Neuronal stem cell (in vitro differentiated cells): ENCODE results near the gene RNLS.

Source experiments
- DNase-seq: peaks from one replicate; pipeline ENCODE4 v3.0.0-alpha.2; 2013; ENCODE audit warnings: low spot score
- H2AFZ ChIP-seq: one replicate; pipeline ENCODE4 v1.6.1; 2013; ENCODE audit warnings: mild to moderate bottlenecking, low read length, inconsistent platforms
- H2AK5ac ChIP-seq: 2 replicates; pipeline ENCODE4 v1.6.1; 2013; ENCODE audit warnings: low read depth, mild to moderate bottlenecking, inconsistent platforms, low read length, moderate library complexity, mixed read lengths
- H2BK120ac ChIP-seq: 2 replicates; pipeline ENCODE4 v1.6.1; 2013; ENCODE audit warnings: low read depth, mild to moderate bottlenecking, inconsistent platforms, low read length, moderate library complexity, mixed read lengths
- H2BK12ac ChIP-seq: one replicate; pipeline ENCODE4 v1.6.1; 2013; ENCODE audit warnings: low read length, inconsistent platforms
- H2BK15ac ChIP-seq: 2 replicates; pipeline ENCODE4 v1.6.1; 2013; ENCODE audit warnings: mild to moderate bottlenecking, low read length, inconsistent platforms, mixed read lengths
- H2BK5ac ChIP-seq: one replicate; pipeline ENCODE4 v1.6.1; 2013; ENCODE audit warnings: inconsistent platforms, mild to moderate bottlenecking, low read length, moderate library complexity
- H3K14ac ChIP-seq: one replicate; pipeline ENCODE4 v1.6.1; 2013; ENCODE audit warnings: low read length, inconsistent platforms
- H3K18ac ChIP-seq: 2 replicates; pipeline ENCODE4 v1.6.1; 2013; ENCODE audit warnings: low read length, inconsistent platforms
- H3K23ac ChIP-seq: 2 replicates; pipeline ENCODE4 v1.6.1; 2013; ENCODE audit warnings: low read depth, mild to moderate bottlenecking, mixed read lengths, low read length, inconsistent platforms; ENCODE audit not compliant: poor library complexity
- H3K27ac ChIP-seq: replicated peaks from 3 replicates; pipeline ENCODE4 v1.5.1; 2013; ENCODE audit warnings: low read length, inconsistent platforms
- H3K27me3 ChIP-seq, 3 experiments: 2 replicates each; pipeline ENCODE4 v1.6.1; 2013; ENCODE audit warnings: low read length in 3 of 3, mild to moderate bottlenecking in 2 of 3, inconsistent platforms in 1 of 3, low read depth in 1 of 3, mixed read lengths in 1 of 3, moderate library complexity in 1 of 3; ENCODE audit not compliant: control insufficient read depth in 3 of 3, insufficient read depth in 3 of 3
- H3K36me3 ChIP-seq, 2 donors: replicated peaks in 1 of 2; 2 replicates each; pipeline ENCODE4 v1.6.1; 2013; ENCODE audit warnings: low read length in 2 of 2; ENCODE audit not compliant: control insufficient read depth in 2 of 2, insufficient read depth in 2 of 2
- H3K4ac ChIP-seq: 2 replicates; pipeline ENCODE4 v1.6.1; 2013; ENCODE audit warnings: inconsistent platforms, mild to moderate bottlenecking, low read length, moderate library complexity
- H3K4me1 ChIP-seq, 2 donors: 1 replicate in 1 of 2; 2 replicates in 1 of 2; pipeline ENCODE4 v1.6.1; 2013; ENCODE audit warnings: low read length in 2 of 2, low read depth in 1 of 2; ENCODE audit not compliant: control insufficient read depth in 2 of 2, insufficient read depth in 1 of 2
- H3K4me2 ChIP-seq: one replicate; pipeline ENCODE4 v1.6.1; 2013; ENCODE audit warnings: mild to moderate bottlenecking, low read length, inconsistent platforms; ENCODE audit not compliant: insufficient read depth, poor library complexity, severe bottlenecking
- H3K4me3 ChIP-seq, 2 donors: 2 replicates each; pipeline ENCODE4 v1.5.1; 2013; ENCODE audit warnings: low read length in 2 of 2, mild to moderate bottlenecking in 2 of 2, inconsistent platforms in 1 of 2, moderate library complexity in 1 of 2
- H3K79me1 ChIP-seq: one replicate; pipeline ENCODE4 v1.6.1; 2013; ENCODE audit warnings: low read depth, mild to moderate bottlenecking, inconsistent platforms, low read length, moderate library complexity
- H3K9ac ChIP-seq: one replicate; pipeline ENCODE4 v1.6.1; 2013; ENCODE audit warnings: mild to moderate bottlenecking, low read depth, low read length, inconsistent platforms; ENCODE audit not compliant: poor library complexity
- H3K9me3 ChIP-seq, 2 donors: replicated peaks in 1 of 2; 2 replicates each; pipeline versions ENCODE3 to v1.6.1; 2013; ENCODE audit warnings: low read length in 2 of 2, mild to moderate bottlenecking in 2 of 2, inconsistent platforms in 1 of 2, low read depth in 1 of 2, mixed read lengths in 1 of 2, moderate library complexity in 1 of 2; ENCODE audit not compliant: control insufficient read depth in 2 of 2, insufficient read depth in 1 of 2
- H4K8ac ChIP-seq: one replicate; pipeline ENCODE4 v1.6.1; 2013; ENCODE audit warnings: low read depth, mild to moderate bottlenecking, inconsistent platforms, low read length, moderate library complexity
- H4K91ac ChIP-seq: one replicate; pipeline ENCODE4 v1.6.1; 2013; ENCODE audit warnings: low read length, low read depth, mild to moderate bottlenecking, inconsistent platforms; ENCODE audit not compliant: poor library complexity
- WGBS, 2 donors: extraction: QIAGEN DNeasy Blood & Tissue Kit; methylation state at CpG; one replicate each; pipeline ENCODE4 v1.1.7; 2013; ENCODE audit warnings: missing lambda C conversion rate in 2 of 2, mixed read lengths in 1 of 2; ENCODE audit not compliant: insufficient read length in 2 of 2, insufficient replicate concordance in 1 of 2; ENCODE audit errors: extremely low coverage in 2 of 2; 5-methylcytosine and 5-hydroxymethylcytosine counted together

Gene RNLS

GRCh38 chr10:88540351-88540750, 42.8 kb downstream of the RNLS start:
- Histone ChIP-seq H3K4me1 (peaks cover 0 to 2% of the 10 kb centered on the region in 2 donors), H4K8ac (no peak overlapping the region), H2AFZ (no peak overlapping the region), H3K27ac (no peak overlapping the region), H3K27me3 (no peaks in the 10 kb centered on the region), H3K23ac (no peak overlapping the region), H2BK120ac (no peak overlapping the region), H3K4ac (no peak overlapping the region), H3K4me2 (no peak overlapping the region), H2BK12ac (no peak overlapping the region), H3K18ac (no peak overlapping the region), H3K9ac (no peak overlapping the region), H3K4me3 (no peak overlapping the region), H3K14ac (no peak overlapping the region), H2AK5ac (no peak overlapping the region), H3K36me3 (no peaks in the 10 kb centered on the region), H3K79me1 (no peaks in the 10 kb centered on the region), H4K91ac (no peak overlapping the region), H2BK15ac (no peak overlapping the region), H2BK5ac (no peak overlapping the region), H3K9me3 (no peaks in the 10 kb centered on the region)
- DNase-seq: no peak
- WGBS, 2 donors: no CpG with 5 or more reads among the region's 1 CpG

- no peak overlapping the region for H3K27ac ChIP-seq
- H4K91ac ChIP-seq: no peak overlapping the region
- no peak overlapping the region for H3K23ac ChIP-seq
- H3K27me3 ChIP-seq: no peaks in the 10 kb centered on the region
- DNase-seq: peak; percentile 0
- no peak overlapping the region for H2BK120ac ChIP-seq
- no peak overlapping the region for H3K4me2 ChIP-seq
- H4K8ac ChIP-seq: no peak overlapping the region
- H2BK12ac ChIP-seq: no peak overlapping the region
- H2AK5ac ChIP-seq: no peak overlapping the region
- WGBS, 2 donors: no CpG with 5 or more reads among the region's 2 CpGs
- H3K18ac ChIP-seq: no peak overlapping the region
- no peaks in the 10 kb centered on the region for H3K9me3 ChIP-seq
- H2AFZ ChIP-seq: no peak overlapping the region
- H3K14ac ChIP-seq: no peak overlapping the region
- no peaks in the 10 kb centered on the region for H3K36me3 ChIP-seq
- no peaks in the 10 kb centered on the region for H3K79me1 ChIP-seq
- H3K4me3 ChIP-seq: no peak overlapping the region
- H2BK5ac ChIP-seq: no peak overlapping the region
- H3K4me1 ChIP-seq: peaks cover 0 to 1% of the 10 kb centered on the region in 2 donors
- H2BK15ac ChIP-seq: no peak overlapping the region
- no peak overlapping the region for H3K9ac ChIP-seq
- no peak overlapping the region for H3K4ac ChIP-seq
Observed at GRCh38 chr10:88538048-88538447, 45.1 kb downstream of the RNLS start.

DNA sequence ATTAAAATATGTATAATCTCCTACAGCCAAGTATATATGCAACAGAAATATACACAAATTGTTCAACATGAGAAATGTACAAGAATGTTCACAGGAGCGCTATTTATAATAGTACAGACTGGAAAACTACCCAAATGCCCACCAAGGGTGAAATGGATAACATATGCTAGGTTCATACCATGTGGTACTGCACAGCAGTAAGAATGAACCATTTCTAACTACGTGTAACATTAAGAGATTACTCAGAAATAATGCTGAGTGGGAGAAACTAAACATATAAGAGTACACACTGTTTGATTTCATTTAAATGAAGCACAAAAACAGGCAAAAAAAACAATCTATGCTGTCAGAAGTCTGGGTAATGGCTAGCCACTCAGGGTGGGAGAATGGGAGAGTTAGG, 45.8 kb downstream of the RNLS start:
- Histone ChIP-seq H3K14ac (no peak overlapping the region), H2AFZ (no peak overlapping the region), H2BK120ac (no peak overlapping the region), H3K4me1 (no peaks in the 10 kb centered on the region), H4K8ac (no peak overlapping the region), H3K4me2 (no peak overlapping the region), H3K27ac (no peak overlapping the region), H4K91ac (no peak overlapping the region), H3K9ac (no peak overlapping the region), H2AK5ac (no peak overlapping the region), H3K36me3 (no peaks in the 10 kb centered on the region), H3K27me3 (no peaks in the 10 kb centered on the region), H3K9me3 (no peaks in the 10 kb centered on the region), H2BK15ac (no peak overlapping the region), H3K79me1 (no peaks in the 10 kb centered on the region), H3K4me3 (no peak overlapping the region), H3K23ac (no peak overlapping the region), H3K4ac (no peak overlapping the region), H2BK5ac (no peak overlapping the region), H3K18ac (no peak overlapping the region), H2BK12ac (no peak overlapping the region)
- no CpG with 5 or more reads among the region's 2 CpGs for WGBS, 2 donors
- no peak for DNase-seq

GRCh38 chr10:88536437-88536836, 46.7 kb downstream of the RNLS start:
- H3K23ac ChIP-seq: no peak overlapping the region

More at GRCh38 chr10:88536437-88536836, 46.7 kb downstream of the RNLS start:
- Histone ChIP-seq H2AK5ac (no peak overlapping the region), H3K4me3 (no peak overlapping the region), H2BK15ac (no peak overlapping the region), H3K4ac (no peak overlapping the region), H2BK120ac (no peak overlapping the region), H3K9ac (no peak overlapping the region), H3K27ac (no peak overlapping the region), H3K4me2 (no peak overlapping the region), H3K9me3 (no peaks in the 10 kb centered on the region), H4K8ac (peak overlapping the region; percentile 92), H2BK5ac (no peak overlapping the region), H2AFZ (no peak overlapping the region), H3K79me1 (no peaks in the 10 kb centered on the region), H3K14ac (no peak overlapping the region), H3K36me3 (no peaks in the 10 kb centered on the region), H3K27me3 (no peaks in the 10 kb centered on the region), H3K4me1 (no peaks in the 10 kb centered on the region), H2BK12ac (no peak overlapping the region), H4K91ac (no peak overlapping the region), H3K18ac (no peak overlapping the region)
- no CpG with 5 or more reads among the region's 4 CpGs for WGBS, 2 donors
- no peak for DNase-seq
